Muscle layer of duodenum (tissue), 2 donors: Measurements from ENCODE around the gene MST1.

Experiments used
- H3K27ac ChIP-seq: one replicate; pipeline ENCODE4 v1.7.0; 2013; ENCODE audit warnings: mild to moderate bottlenecking, low read length
- H3K27me3 ChIP-seq: one replicate; pipeline ENCODE4 v1.7.0; 2013; ENCODE audit warnings: low read depth, mild to moderate bottlenecking, control low read depth, low read length
- H3K36me3 ChIP-seq, 2 donors: one replicate each; pipeline ENCODE4 v1.7.0; 2013; ENCODE audit warnings: low read length in 2 of 2, control low read depth in 1 of 2, mild to moderate bottlenecking in 1 of 2; ENCODE audit not compliant: insufficient read depth in 2 of 2, control insufficient read depth in 1 of 2
- H3K4me1 ChIP-seq, 2 donors: one replicate each; pipeline ENCODE4 v1.7.0; 2013; ENCODE audit warnings: low read length in 2 of 2, mild to moderate bottlenecking in 2 of 2, control low read depth in 1 of 2, moderate library complexity in 1 of 2; ENCODE audit not compliant: insufficient read depth in 2 of 2, control insufficient read depth in 1 of 2
- H3K4me3 ChIP-seq, 2 donors: one replicate each; pipeline ENCODE4 v1.7.0; 2013; ENCODE audit warnings: low read length in 2 of 2, low read depth in 1 of 2, mild to moderate bottlenecking in 1 of 2
- H3K9me3 ChIP-seq, 2 donors: one replicate each; pipeline ENCODE4 v1.7.0; 2013; ENCODE audit warnings: low read length in 2 of 2, control low read depth in 1 of 2, mild to moderate bottlenecking in 1 of 2; ENCODE audit not compliant: control insufficient read depth in 1 of 2
- donor health status: healthy.

MST1 gene

GRCh38 chr3:49717211-49717958 lies 28.1 kb upstream of the MST1 start:
- no peak overlapping the region for H3K4me3 ChIP-seq
- H3K27ac ChIP-seq = no peak overlapping the region
- peaks cover 9 to 45% of the 10 kb centered on the region in 2 donors for H3K36me3 ChIP-seq
- H3K4me1 ChIP-seq = peaks cover 0 to 13% of the 10 kb centered on the region in 2 donors
- no peaks in the 10 kb centered on the region for H3K27me3 ChIP-seq
- no peaks in the 10 kb centered on the region for H3K9me3 ChIP-seq

GRCh38 chr3:49716691-49717210 lies 27.5 kb upstream of the MST1 start:
- peaks cover 5 to 42% of the 10 kb centered on the region in 2 donors for H3K36me3 ChIP-seq

DNA sequence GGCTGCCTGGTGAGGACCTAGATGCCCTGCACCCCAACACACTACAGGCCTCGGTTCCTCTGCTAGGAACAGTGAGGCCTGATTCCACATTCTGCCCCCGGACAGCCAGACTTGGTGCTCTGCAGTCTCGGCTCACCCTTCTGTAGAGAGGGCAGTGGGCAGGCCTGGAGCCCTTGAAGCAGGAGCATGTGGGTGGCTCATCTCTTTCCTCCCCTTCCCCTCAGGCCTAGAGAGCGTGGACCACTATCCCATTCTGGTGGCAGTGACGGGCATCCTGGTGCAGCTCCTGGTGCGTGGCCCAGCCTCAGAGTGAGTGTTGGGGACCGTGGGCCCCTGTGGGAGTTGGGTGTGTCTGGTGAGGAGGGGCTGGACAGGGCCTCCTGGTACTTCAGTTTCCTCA lies 26.9 kb upstream of the MST1 start:
- H3K27ac ChIP-seq = no peak overlapping the region
- peaks cover 2 to 42% of the 10 kb centered on the region in 2 donors for H3K36me3 ChIP-seq

More at GRCh38 chr3:49716691-49717210, 27.5 kb upstream of the MST1 start:
- peaks cover 0 to 8% of the 10 kb centered on the region in 2 donors for H3K4me1 ChIP-seq
- H3K27me3 ChIP-seq = no peaks in the 10 kb centered on the region
- H3K4me3 ChIP-seq = no peak overlapping the region
- no peak overlapping the region for H3K27ac ChIP-seq
- no peaks in the 10 kb centered on the region for H3K9me3 ChIP-seq

GRCh38 chr3:49715611-49716121 lies 26.4 kb upstream of the MST1 start:
- Histone ChIP-seq H3K27me3 (no peaks in the 10 kb centered on the region), H3K27ac (no peak overlapping the region), H3K36me3 (peaks cover 0 to 43% of the 10 kb centered on the region in 2 donors), H3K4me1 (peaks cover 0 to 8% of the 10 kb centered on the region in 2 donors), H3K4me3 (no peak overlapping the region), H3K9me3 (no peaks in the 10 kb centered on the region)

More for the DNA sequence above, 26.9 kb upstream of the MST1 start:
- Histone ChIP-seq H3K4me3 (no peak overlapping the region), H3K27me3 (no peaks in the 10 kb centered on the region), H3K9me3 (no peaks in the 10 kb centered on the region), H3K4me1 (peaks cover 0 to 8% of the 10 kb centered on the region in 2 donors)

DNA sequence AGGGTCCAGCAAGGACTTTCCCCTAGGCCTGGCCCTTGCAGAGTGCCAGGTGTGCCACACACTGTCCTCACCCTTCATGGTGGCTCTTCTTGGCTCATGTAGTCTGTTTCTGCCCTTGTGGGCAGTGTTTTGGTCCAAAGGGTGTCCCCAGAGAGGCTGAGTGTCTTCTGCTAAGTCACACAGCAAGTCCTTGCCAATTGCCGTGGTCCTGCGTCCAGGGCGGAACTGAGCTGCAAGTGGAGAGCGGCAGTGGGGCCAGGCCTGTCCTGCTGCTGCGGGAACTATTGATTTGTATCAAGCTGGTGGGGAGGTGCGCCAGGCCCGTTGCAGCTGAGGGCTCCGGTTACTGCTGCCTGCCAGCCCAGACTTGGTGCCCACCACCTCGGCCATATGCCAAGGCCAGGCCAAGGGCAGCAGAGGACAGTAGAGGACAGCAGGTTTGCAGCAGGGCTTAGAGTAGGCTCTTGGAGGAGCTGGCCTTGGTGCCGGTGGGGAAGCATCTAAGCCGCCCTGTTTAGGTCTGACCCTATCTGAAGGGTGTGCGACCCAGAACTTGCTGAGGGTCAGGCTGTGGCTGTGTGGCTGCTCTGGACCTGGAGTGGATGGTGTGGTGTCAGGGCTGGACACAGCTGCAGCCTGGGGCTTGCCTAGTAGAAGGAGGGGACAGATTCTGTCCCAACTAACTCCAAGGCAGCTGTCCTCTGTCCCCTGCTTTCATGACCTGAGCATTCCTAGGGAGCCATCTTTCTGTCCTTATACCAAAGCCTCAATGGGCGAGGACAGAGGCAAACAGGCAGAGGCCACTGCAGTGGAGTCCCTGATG lies 25.7 kb upstream of the MST1 start:
- Histone ChIP-seq H3K27ac (no peak overlapping the region), H3K36me3 (peaks cover 0 to 45% of the 10 kb centered on the region in 2 donors), H3K4me1 (peaks cover 0 to 8% of the 10 kb centered on the region in 2 donors)

GRCh38 chr3:49713336-49714105 lies 24.2 kb upstream of the MST1 start:
- H3K4me3 ChIP-seq = no peak overlapping the region
- no peak overlapping the region for H3K27ac ChIP-seq
- peaks cover 0 to 45% of the 10 kb centered on the region in 2 donors for H3K36me3 ChIP-seq
- peaks cover 0 to 2% of the 10 kb centered on the region in 2 donors for H3K4me1 ChIP-seq
- H3K27me3 ChIP-seq = no peaks in the 10 kb centered on the region
- no peaks in the 10 kb centered on the region for H3K9me3 ChIP-seq

More for the DNA sequence above, 25.7 kb upstream of the MST1 start:
- Histone ChIP-seq H3K4me3 (no peak overlapping the region), H3K9me3 (no peaks in the 10 kb centered on the region), H3K27me3 (no peaks in the 10 kb centered on the region)

- no peaks in the 10 kb centered on the region for H3K4me1 ChIP-seq
- H3K9me3 ChIP-seq = no peaks in the 10 kb centered on the region
- H3K27ac ChIP-seq = no peak overlapping the region
- H3K4me3 ChIP-seq = no peak overlapping the region
- peaks cover 0 to 45% of the 10 kb centered on the region in 2 donors for H3K36me3 ChIP-seq
- H3K27me3 ChIP-seq = no peaks in the 10 kb centered on the region
Observed at GRCh38 chr3:49712631-49713317, 23.5 kb upstream of the MST1 start.

GRCh38 chr3:49712166-49712565 lies 22.9 kb upstream of the MST1 start:
- H3K27me3 ChIP-seq = no peaks in the 10 kb centered on the region
- peaks cover 0 to 46% of the 10 kb centered on the region in 2 donors for H3K36me3 ChIP-seq
- H3K4me1 ChIP-seq = no peaks in the 10 kb centered on the region
- no peaks in the 10 kb centered on the region for H3K9me3 ChIP-seq
- no peak overlapping the region for H3K4me3 ChIP-seq
- no peak overlapping the region for H3K27ac ChIP-seq

- Histone ChIP-seq H3K27ac (no peak overlapping the region), H3K36me3 (peaks cover 0 to 49% of the 10 kb centered on the region in 2 donors), H3K4me3 (no peak overlapping the region), H3K9me3 (no peaks in the 10 kb centered on the region), H3K4me1 (no peaks in the 10 kb centered on the region), H3K27me3 (no peaks in the 10 kb centered on the region)
Observed at GRCh38 chr3:49711489-49711888, 22.2 kb upstream of the MST1 start.

DNA sequence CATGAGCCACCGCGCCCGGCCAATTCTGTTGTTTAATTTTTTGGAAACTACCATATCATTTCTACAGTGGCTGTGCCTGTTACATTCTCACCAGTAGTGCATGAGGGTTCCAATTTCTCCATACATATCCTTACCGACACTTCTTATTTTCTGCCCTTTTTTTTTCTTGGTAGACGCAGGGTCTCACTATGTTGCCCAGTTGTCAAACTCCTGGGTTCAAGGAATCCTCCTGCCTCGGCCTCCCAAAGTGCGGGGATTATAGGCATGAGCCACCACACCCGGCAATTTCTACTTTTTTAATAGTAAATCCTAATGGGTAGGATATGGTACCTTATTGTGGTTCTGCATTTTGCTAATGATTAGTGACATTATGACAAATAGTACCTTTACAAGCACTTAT lies 20.6 kb upstream of the MST1 start:
- H3K9me3 ChIP-seq = no peaks in the 10 kb centered on the region
- H3K36me3 ChIP-seq = peaks cover 5 to 50% of the 10 kb centered on the region in 2 donors

More for the DNA sequence above, 20.6 kb upstream of the MST1 start:
- Histone ChIP-seq H3K4me3 (no peak overlapping the region), H3K27me3 (no peaks in the 10 kb centered on the region), H3K27ac (no peak overlapping the region), H3K4me1 (no peaks in the 10 kb centered on the region)
